ENCODE measurements around the gene DNAJC11.

- no peak for TF ChIP-seq CTCF (conservative IDR thresholded peaks at IDR 0.05 in 1 of 2, IDR thresholded peaks at IDR 0.05 in 1 of 2; ENCODE audit: extremely low read depth in 1 of 2, insufficient read depth in 1 of 2, low read depth in 1 of 2, low read length in 2 of 2)
- TF ChIP-seq EZH2 (IDR thresholded peaks at IDR 0.05; ENCODE audit: borderline replicate concordance, low read length) = no peak
These were observed 111.6 kb downstream of the DNAJC11 start for GRCh38 chr1:6590046-6590445.

Data from mammary epithelial cell (primary cell).